ENCODE results near the gene SYNE4.

GRCh38 chr19:35959968-35960320 lies 48.7 kb downstream of the SYNE4 start:
- TF ChIP-seq EGR1 (IDR thresholded peaks at IDR 0.05) = no peak
- TF ChIP-seq MAX (IDR thresholded peaks at IDR 0.05) = no peak
- no peak for TF ChIP-seq RAD21 (IDR thresholded peaks at IDR 0.05; ENCODE audit: low read depth)
- no peak for TF ChIP-seq CREB1 (IDR thresholded peaks at IDR 0.05; ENCODE audit: low read depth)
- TF ChIP-seq EP300 (IDR thresholded peaks at IDR 0.05; ENCODE audit: borderline replicate concordance) = no peak
- TF ChIP-seq TCF12 (IDR thresholded peaks at IDR 0.05; ENCODE audit: low read depth) = no peak
- no peak for TF ChIP-seq REST (IDR thresholded peaks at IDR 0.05; ENCODE audit: low read depth)
- TF ChIP-seq YY1 (IDR thresholded peaks at IDR 0.05; ENCODE audit: low read depth) = no peak
- TF ChIP-seq CEBPB (IDR thresholded peaks at IDR 0.05) = no peak

Measured in Ishikawa (cell line).